Neural progenitor cell (in vitro differentiated cells): ENCODE results near the gene MAN2A1. TPM values are rescaled to one million over a fixed set of nuclear protein-coding genes. Genes with fewer than 3 reads are reported as not detected.
A peak's percentile ranks its signal among the peaks of the same experiment; 100 is the strongest.

Source experiments
- DNase-seq: peaks from one replicate; pipeline ENCODE4 v3.0.0-alpha.2; 2016; ENCODE audit warnings: low spot score
- H2AFZ ChIP-seq: fragments of 200-600 bp; sonication (generic); replicated peaks from 2 replicates; pipeline ENCODE4 v1.6.1; 2016; ENCODE audit warnings: antibody characterized with exemption
- H3F3A ChIP-seq: fragments of 200-600 bp; sonication (generic); 2 replicates; pipeline ENCODE4 v1.6.1; 2016; ENCODE audit warnings: antibody characterized with exemption, low read depth
- H3K27ac ChIP-seq: fragments of 200-600 bp; sonication (generic); 2 replicates; pipeline ENCODE4 v1.5.1; 2016; ENCODE audit warnings: mild to moderate bottlenecking
- H3K27me3 ChIP-seq: fragments of 200-600 bp; sonication (generic); 2 replicates; pipeline ENCODE4 v1.6.1; 2016; ENCODE audit warnings: mild to moderate bottlenecking, moderate library complexity
- H3K36me3 ChIP-seq: fragments of 200-600 bp; sonication (generic); 2 replicates; pipeline ENCODE4 v1.5.1; 2016
- H3K4me1 ChIP-seq: fragments of 200-600 bp; sonication (generic); 2 replicates; pipeline ENCODE4 v1.6.1; 2016; ENCODE audit warnings: mixed run types
- H3K4me2 ChIP-seq: fragments of 200-600 bp; sonication (generic); 2 replicates; pipeline ENCODE4 v1.6.1; 2016
- H3K4me3 ChIP-seq: fragments of 200-600 bp; sonication (generic); 2 replicates; pipeline ENCODE4 v1.5.1; 2016
- H3K79me2 ChIP-seq: fragments of 200-600 bp; sonication (generic); 2 replicates; pipeline ENCODE4 v1.6.1; 2016; ENCODE audit warnings: low read depth
- H3K9ac ChIP-seq: fragments of 200-600 bp; sonication (generic); 2 replicates; pipeline ENCODE4 v1.6.1; 2016
- H3K9me3 ChIP-seq: fragments of 200-600 bp; sonication (generic); 2 replicates; pipeline ENCODE4 v1.5.1; 2016; ENCODE audit warnings: low read depth
- H4K20me1 ChIP-seq: fragments of 200-600 bp; sonication (generic); 2 replicates; pipeline ENCODE4 v1.6.1; 2016; ENCODE audit warnings: low read depth
- H3K27ac Mint-ChIP-seq: 3 replicates; pipeline ENCODE4 v1.8.0; 2021; ENCODE audit warnings: mixed read lengths
- H3K27me3 Mint-ChIP-seq: 2 replicates; pipeline ENCODE4 v1.8.0; 2022; ENCODE audit warnings: low read depth, mild to moderate bottlenecking, inconsistent platforms, moderate library complexity, mixed read lengths; ENCODE audit not compliant: insufficient read depth
- H3K36me3 Mint-ChIP-seq: 3 replicates; pipeline ENCODE4 v1.8.0; 2021; ENCODE audit warnings: mixed read lengths
- H3K4me1 Mint-ChIP-seq: 3 replicates; pipeline ENCODE4 v1.8.0; 2021; ENCODE audit warnings: mixed read lengths
- H3K4me3 Mint-ChIP-seq: 3 replicates; pipeline ENCODE4 v1.8.0; 2021; ENCODE audit warnings: mild to moderate bottlenecking, moderate library complexity, mixed read lengths
- H3K9me3 Mint-ChIP-seq: 3 replicates; pipeline ENCODE4 v1.8.0; 2020; ENCODE audit warnings: mixed read lengths
- CTCF ChIP-seq: fragments of 200-600 bp; sonication (generic); IDR thresholded peaks from 2 replicates; pipeline ENCODE4 v1.5.1; 2017; ENCODE audit warnings: antibody characterized with exemption, mild to moderate bottlenecking
- EZH2 ChIP-seq: fragments of 200-600 bp; sonication (generic); IDR thresholded peaks from 2 replicates; pipeline ENCODE4 v1.6.1; 2017; ENCODE audit warnings: antibody characterized with exemption, mild to moderate bottlenecking, moderate library complexity
- EZH2phosphoT487 ChIP-seq: fragments of 200-600 bp; sonication (generic); IDR thresholded peaks from 2 replicates; pipeline ENCODE4 v1.6.1; 2017; ENCODE audit warnings: antibody characterized with exemption
- total RNA-seq: library from RNA; depleted of rRNA; stranded (reverse); fragments of >200 nt; gene quantifications from 2 replicates; pipeline ENCODE4 v1.2.3, GENCODE V29; 2015; ENCODE audit warnings: low replicate concordance

The MAN2A1 gene
- total RNA-seq, 1 donor from 2014 or later, result 130 TPM

- Histone ChIP-seq H3K36me3 (no peaks in the 10 kb centered on the region), H3K27ac (peak overlapping the region; percentile 86), H3K9ac (no peak overlapping the region), H3K27me3 (no peaks in the 10 kb centered on the region), H3F3A (peaks cover 41% of the 10 kb centered on the region), H3K4me2 (peak overlapping the region; percentile 57), H2AFZ (no peak overlapping the region), H3K4me1 (peaks cover 51% of the 10 kb centered on the region), H4K20me1 (peaks cover 15% of the 10 kb centered on the region), H3K9me3 (no peaks in the 10 kb centered on the region), H3K4me3 (no peak overlapping the region), H3K79me2 (peaks cover 91% of the 10 kb centered on the region)
- H3K36me3 Mint-ChIP-seq, result peaks cover 5% of the 10 kb centered on the region
- peaks cover 60% of the 10 kb centered on the region for H3K4me1 Mint-ChIP-seq
- H3K4me3 Mint-ChIP-seq, result peak overlapping the region; percentile 64
- H3K27me3 Mint-ChIP-seq, result no peaks in the 10 kb centered on the region
- TF ChIP-seq EZH2, result no peak
- TF ChIP-seq EZH2phosphoT487, result no peak
- TF ChIP-seq CTCF, result no peak
- H3K27ac Mint-ChIP-seq, result peak overlapping the region; percentile 99
- no peaks in the 10 kb centered on the region for H3K9me3 Mint-ChIP-seq
- peak; percentile 29 for DNase-seq
Measured at GRCh38 chr5:109739741-109740728, 50.3 kb downstream of the MAN2A1 start.

DNA sequence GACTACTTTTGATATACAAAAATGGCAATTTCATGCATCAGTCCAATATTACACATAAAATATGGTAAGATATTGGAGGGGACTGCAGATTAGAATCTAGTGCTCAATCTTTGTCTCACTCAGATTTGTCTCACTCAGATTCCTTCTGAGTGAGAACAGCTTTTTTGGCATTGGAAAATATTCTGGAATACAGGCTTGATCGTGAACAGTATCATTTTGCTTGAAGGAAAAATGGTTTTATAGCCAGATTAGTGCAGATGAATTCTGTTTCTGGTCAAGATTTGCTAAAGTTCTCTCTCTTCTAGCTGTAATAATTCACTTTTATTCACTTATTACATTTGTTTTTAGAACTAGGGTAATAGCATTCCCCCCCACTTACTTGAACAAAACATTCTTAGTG is 51.2 kb downstream of the MAN2A1 start:
- Histone ChIP-seq H2AFZ (no peak overlapping the region), H3K36me3 (no peaks in the 10 kb centered on the region), H3K27ac (peak overlapping the region; percentile 86), H3K9ac (no peak overlapping the region), H3K27me3 (no peaks in the 10 kb centered on the region), H3F3A (peaks cover 41% of the 10 kb centered on the region), H3K9me3 (no peaks in the 10 kb centered on the region), H3K4me3 (no peak overlapping the region), H3K4me2 (peak overlapping the region; percentile 57), H4K20me1 (peaks cover 15% of the 10 kb centered on the region), H3K79me2 (peaks cover 93% of the 10 kb centered on the region), H3K4me1 (peaks cover 51% of the 10 kb centered on the region)
- H3K4me1 Mint-ChIP-seq, result peaks cover 60% of the 10 kb centered on the region
- DNase-seq, result no peak
- H3K36me3 Mint-ChIP-seq, result peaks cover 5% of the 10 kb centered on the region
- H3K27me3 Mint-ChIP-seq, result no peaks in the 10 kb centered on the region
- no peaks in the 10 kb centered on the region for H3K9me3 Mint-ChIP-seq
- TF ChIP-seq CTCF (no peak), EZH2 (no peak), EZH2phosphoT487 (no peak)
- H3K27ac Mint-ChIP-seq, result peak overlapping the region; percentile 99
- peak overlapping the region; percentile 64 for H3K4me3 Mint-ChIP-seq

DNA sequence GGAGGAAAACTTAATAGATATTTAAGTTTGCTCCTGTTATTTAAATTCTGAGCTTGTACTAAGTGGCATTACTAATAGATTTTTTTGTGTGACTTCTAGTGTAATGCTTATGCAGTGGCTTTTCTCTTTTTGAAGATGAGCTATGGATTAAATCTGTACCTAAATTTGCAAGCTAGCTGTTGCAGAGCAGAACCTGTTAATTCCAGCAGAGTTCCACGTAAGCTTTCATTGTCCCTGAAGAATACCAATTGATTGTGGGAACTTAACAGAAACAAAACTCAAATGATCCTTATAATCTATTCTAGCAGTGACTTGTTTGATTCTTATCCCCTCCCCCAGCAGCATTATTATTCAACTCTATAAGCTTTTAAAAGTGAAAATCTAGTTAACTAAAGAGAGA is 51.7 kb downstream of the MAN2A1 start:
- no peak overlapping the region for H3K4me3 ChIP-seq
- no peaks in the 10 kb centered on the region for H3K27me3 ChIP-seq
- Mint-ChIP-seq H3K4me1 (peaks cover 60% of the 10 kb centered on the region), H3K4me3 (peak overlapping the region; percentile 71), H3K27me3 (no peaks in the 10 kb centered on the region), H3K9me3 (no peaks in the 10 kb centered on the region), H3K27ac (peak overlapping the region; percentile 95), H3K36me3 (peaks cover 5% of the 10 kb centered on the region)
- H2AFZ ChIP-seq, result no peak overlapping the region
- peak; percentile 36 for DNase-seq
- TF ChIP-seq EZH2 (no peak), EZH2phosphoT487 (no peak), CTCF (no peak)
- peaks cover 15% of the 10 kb centered on the region for H4K20me1 ChIP-seq
- no peaks in the 10 kb centered on the region for H3K36me3 ChIP-seq
- peak overlapping the region; percentile 57 for H3K4me2 ChIP-seq
- peaks cover 93% of the 10 kb centered on the region for H3K79me2 ChIP-seq
- H3K9ac ChIP-seq, result no peak overlapping the region
- H3K27ac ChIP-seq, result peak overlapping the region; percentile 86
- H3F3A ChIP-seq, result peaks cover 41% of the 10 kb centered on the region
- H3K4me1 ChIP-seq, result peaks cover 51% of the 10 kb centered on the region
- no peaks in the 10 kb centered on the region for H3K9me3 ChIP-seq
